ENCODE measurements around the gene CBR1.
"Not testable (repeated sequence)": the region's sequence is repeated elsewhere in the genome, so short reads cannot be mapped to it uniquely, and the experiment has no call there.

CBR1 gene

DNA sequence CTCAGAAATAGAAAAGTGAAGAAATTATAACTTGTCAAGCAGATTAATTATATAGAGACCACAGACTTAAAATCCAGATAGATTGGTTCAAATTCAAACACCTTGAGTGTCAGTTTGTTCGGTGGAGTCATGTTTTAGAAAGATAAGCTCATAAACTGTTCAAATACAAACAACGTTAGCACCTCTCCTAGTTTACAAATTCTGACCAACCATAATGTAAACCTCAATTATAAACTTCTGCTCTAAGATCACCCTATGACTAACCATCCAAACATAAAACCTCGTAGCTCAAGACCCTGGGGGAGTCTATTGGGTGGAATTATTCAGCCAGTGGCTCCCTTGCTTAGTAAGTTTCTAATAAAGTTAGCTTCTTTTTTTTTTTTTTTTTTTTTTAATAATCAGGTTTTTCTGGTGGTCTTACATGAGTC, 12.4 kb downstream of the CBR1 start:
- no peak for DNase-seq

DNA sequence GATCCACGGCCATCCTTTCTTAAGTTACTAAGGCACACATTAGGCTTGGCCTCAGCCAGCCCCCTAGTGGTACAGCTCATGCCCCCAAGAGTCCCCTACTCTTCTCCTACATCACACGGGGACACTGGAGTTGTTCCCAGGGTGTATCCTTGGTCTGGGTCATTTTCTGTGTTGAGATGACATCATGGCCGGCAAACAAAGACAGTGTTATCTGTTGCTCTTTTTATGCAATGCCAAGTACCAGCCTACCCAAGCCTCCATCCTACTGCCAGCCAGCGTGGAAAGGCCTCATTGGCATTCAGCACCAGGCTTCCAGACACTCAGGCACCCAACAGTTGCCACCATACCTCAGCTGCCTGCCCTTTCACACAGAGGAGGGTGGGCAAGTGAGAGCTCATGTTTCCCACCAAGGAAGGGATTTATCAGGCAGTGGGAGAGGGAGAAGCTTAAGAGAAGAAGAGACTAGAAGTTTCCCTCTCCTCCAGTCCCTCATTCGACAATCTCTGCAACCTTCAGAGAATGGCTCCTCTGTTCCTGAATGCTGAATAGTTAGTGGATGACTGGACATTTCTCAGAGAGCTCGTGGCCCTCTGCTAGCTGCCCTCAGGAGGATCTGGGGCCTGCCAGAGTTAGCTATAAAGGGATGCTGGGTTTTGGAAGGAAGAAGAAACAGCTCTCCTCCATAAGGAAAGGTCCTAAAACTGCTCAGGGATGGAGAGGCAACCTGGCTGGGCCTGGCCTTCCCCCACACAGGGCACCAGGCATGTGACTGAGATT, 17.7 kb downstream of the CBR1 start:
- no peak for DNase-seq

DNA sequence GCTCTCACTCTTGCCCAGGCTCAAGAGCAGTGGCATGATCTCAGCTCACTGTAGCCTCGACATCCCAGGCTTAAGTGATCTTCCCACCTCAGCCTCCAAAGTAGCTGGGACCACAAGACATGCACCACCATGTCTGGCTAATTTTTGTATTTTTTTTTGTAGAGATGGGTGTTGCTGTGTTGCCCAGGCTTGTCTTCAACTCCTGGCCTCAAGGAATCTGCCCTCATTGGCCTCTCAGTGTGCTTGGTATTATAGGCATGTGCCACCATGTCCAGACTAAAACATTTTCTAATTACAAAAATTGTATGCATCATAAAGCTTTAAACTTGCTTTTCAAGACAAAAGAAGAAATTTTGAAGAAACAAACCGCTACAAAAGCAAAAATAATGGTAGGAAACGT, 20.1 kb downstream of the CBR1 start:
- no peak for DNase-seq

DNA sequence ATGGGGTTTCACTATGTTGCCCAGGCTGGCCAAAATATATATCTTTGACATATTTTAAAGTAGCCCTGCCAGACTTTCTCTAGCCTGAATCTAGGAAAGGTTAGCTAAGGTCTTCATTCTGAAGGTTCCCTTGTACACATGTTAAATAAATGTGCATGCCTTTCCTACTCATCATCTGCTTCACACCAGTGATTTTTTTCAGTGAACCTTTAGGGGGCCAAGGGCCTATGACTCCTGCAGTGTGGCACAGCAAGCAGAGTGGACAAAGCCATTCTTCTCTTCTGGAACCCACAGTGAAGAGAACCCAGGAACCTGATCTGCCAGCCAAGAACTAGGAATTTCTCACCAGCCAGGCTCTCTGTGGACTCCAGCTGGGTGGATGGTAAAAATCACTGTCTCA, 22.9 kb downstream of the CBR1 start:
- DNase-seq = no peak

DNA sequence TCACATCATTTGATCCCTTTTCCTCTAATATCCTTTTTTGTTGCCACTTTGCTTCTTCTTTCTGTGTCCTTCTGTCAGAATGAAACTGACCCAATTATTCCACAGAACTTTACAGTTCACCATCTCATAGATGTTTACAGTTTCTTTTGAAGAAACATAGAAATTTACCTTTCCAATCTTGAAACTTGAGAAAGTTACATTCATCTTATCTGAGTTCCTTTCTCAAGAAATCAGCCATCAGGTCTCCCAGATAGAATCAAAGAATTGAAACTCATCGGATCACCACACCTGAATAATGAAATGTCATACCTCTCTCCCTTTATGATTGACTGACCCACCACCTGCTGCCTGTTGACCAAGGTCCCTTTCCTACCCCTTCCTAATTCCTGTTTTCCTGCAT, 23.7 kb downstream of the CBR1 start:
- no peak for DNase-seq

DNA sequence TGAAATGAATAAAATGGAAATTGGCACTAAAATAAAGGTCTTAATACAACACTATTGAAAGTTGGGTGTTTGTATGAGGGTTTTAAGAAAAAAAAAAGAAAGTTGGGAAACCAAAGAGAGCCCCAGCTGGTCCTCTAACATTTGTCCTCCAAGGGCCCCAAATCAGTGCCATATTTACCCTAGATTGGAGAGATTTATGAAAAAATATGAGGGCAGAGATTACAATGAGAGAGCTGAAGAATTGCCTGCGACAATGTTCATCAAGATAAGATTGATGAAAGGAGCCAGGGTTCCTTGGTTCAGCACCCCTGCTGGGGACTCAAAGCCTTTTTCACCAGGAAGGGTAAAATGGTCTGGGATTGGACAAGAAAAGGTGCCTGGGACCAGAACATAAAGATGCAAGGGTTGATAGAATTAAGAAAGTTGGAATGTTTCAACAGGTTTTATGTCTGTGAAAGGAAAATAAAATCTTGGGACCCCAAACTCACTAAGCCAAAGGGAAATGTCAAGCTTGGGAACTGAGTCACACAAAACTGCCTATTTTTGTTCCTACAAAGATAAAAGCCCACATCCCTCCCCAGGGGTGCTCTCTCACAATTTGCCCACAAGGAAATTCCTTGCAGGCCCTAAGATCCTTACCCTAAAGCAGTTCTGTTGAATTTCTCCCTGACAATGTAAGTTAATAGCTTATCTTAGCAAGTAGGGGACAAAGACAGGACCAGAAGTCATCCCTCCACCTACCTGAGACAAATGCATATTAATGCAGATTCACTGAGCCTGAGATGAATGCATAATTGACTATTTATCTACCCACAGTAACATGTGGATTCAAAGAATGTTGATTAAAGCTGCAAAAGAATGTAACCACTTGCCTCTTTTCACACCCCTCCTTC, 26.8 kb downstream of the CBR1 start:
- no peak for DNase-seq

DNA sequence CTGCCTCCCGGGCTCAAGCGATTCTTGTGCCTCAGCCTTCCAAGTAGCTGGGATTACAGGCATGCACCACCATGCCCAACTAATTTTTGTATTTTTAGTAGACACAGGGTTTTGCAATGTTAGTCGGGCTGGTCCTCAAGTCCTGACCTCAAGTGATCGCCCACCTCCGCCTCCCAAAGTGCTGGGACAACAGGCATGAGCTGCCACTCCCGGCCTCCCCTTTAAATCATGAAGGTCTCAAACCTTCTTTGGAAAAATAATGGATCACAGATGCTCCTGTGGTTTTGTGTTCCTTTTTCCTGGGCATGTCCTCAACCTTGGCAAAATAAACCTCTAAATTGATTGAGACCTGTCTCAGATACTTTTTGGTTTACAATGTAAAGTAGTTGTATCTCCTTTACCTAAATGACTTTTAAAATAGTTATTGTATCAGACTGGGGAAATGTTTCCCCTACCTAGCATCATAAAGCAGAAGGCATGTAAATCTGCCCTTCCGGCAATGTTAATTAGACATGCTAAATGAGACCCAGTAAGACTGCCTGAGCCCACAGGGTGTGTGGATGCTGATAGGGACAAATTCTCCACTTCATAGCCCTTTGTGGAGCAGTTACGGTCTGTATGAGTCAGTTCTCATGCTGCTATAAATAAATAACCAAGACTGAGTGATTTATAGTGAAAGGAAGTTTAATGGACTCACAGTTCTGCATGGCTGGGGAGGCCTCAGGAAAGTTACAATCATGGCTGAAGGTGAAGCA, 27.8 kb downstream of the CBR1 start:
- no peak for DNase-seq

DNA sequence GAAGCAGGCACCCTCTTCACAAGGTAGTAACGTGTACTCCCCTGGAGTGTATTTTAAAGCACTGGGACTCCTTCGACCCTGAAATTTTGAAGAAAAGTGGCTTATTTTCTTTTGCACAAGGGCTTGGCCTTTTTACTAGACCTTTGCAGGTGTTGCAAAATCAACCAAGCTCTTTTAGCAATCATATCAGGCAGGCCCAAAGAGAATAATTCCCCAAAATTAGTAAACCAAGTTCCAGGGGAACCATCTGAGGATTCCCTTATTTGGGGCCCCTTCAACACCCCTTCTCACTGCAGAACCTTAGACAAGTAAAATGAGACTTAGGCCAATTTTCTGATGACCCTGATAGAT, 28.3 kb downstream of the CBR1 start:
- DNase-seq = no peak

DNA sequence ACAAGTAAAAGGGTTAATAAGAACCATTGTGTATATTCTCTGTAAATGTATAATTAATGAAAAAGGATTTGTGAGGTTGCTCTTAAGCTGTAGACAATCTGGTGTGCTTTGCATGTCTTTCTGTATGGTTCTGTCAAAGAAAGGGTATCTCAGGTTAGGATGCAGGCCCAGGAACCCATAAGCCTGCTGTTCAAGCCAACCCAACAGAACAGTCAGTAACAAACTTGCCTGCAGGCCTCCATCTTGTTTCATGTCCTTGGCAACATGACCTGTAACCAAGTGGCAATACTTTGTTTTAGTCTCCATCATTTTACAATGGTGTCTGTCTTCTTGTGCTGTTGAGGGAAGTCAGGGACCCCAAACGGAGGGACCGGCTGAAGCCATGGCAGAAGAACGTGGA, 29.2 kb downstream of the CBR1 start:
- DNase-seq = no peak

DNA sequence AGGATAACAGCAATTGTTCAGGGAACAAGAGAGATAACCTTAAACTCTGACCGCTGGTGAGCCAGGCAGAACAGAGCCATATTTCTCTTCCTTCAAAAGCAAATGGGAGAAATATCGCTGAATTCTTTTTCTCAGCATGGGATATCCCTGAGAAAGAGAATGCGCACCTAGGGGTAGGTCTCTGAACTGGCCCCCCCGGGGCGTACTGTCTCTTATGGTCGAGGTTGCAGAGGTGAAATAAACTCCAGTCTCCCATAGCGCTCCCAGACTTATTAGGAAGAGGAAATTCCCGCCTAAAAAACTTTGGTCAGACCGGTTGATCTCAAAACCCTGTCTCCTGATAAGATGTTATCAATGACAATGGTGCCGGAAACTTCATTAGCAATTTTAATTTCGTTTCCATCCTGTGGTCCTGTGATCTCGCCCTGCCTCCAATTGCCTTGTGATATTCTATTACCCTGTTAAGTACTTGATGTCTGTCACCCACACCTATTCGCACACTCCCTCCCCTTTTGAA, 29.9 kb downstream of the CBR1 start:
- DNase-seq = not testable (repeated sequence)

DNA sequence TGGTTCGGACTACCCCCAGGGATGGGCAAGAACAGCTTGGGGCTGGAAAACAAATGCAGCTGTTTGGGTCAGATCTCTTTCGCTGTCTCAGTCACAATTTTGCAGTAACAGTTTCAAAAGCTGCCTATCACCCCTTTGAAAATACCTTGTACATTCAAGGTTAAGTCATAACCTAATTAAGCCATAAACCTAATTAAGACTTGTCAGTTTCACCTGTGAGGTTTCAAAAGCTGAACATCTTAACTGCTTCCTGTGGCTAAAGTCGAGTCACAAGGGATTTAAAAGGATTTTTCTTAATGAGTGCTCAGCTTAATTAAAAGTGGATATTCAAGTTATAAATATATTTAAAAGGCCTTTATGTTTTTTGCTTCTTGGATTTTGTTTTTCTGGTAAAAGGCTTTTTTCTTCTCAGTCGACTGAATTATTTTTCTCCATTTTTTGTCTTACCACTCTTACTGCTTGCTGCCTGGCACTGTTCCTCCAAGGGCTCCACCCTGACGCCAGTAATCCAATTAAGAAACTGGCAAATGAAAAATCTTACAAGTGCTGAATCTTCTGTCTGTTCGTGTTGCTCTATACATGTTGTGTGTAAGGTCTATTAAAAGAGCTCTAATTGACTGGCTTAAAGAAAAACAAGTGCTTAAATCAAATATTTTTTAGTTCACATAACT, 31.3 kb downstream of the CBR1 start:
- no peak for DNase-seq

DNA sequence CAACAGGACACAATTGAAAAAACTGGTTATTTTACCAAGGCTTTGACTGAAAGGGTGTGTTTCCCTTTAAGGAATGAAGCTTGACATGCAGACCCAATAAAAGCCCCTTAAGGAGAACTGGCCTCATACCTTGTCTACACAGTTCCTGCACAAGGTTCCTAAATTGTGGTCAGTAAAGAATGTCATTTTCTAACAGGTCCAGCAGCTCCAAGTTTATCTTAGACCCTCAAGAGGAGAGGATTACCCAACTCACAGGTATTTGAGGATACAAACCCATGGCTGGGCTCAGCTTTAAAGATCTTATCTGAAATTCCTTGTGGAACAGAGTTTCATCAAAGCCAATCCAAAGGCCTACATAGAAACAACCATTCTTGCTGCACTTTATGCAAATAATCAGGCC, 33.6 kb downstream of the CBR1 start:
- no peak for DNase-seq

DNA sequence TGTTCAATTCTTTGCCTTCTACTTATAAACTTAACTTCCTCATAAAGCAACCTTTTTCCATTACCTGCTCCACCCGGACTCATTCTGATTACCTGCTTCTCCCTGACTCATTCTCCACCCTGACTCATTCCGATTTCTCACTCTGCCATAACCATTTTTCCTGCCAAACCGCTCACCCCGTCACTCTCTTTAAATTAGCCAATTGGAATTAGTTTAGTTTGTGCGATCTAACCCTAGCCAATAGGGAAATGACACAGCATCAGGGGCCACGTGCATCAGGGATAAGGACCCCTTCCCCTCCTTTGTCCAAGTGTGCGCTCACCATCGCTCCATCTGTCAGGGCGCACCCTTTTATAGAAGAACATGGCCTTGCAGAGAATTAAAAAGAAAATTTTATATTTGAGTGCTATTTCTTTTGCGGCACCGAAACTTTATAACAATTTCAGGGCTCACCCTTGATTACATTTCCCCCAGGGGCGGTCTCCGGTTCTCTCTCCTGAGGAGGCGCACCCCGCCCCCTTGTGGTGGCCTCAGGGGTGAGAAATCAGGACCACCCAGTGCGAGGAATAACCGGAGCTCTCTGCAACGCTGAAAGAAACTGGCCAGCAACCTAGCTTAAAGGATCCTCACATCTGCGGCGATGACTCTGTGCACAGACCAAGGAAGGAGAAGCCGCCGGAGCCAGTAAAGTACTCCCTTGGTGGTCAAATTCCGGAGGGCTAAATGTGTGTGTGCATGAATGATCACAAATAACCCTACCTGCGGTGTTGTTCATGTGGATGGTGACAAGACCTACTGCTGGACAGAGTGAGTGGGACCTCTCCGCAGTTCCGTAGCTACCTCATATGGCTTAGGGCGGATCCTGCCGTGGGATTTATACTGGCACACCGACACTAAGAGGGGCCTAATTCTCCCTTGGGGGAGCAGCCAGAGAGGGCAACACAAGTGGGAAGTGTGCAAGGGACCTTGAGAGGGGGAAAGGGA, 34.8 kb downstream of the CBR1 start:
- peak; percentile 49 for DNase-seq

DNA sequence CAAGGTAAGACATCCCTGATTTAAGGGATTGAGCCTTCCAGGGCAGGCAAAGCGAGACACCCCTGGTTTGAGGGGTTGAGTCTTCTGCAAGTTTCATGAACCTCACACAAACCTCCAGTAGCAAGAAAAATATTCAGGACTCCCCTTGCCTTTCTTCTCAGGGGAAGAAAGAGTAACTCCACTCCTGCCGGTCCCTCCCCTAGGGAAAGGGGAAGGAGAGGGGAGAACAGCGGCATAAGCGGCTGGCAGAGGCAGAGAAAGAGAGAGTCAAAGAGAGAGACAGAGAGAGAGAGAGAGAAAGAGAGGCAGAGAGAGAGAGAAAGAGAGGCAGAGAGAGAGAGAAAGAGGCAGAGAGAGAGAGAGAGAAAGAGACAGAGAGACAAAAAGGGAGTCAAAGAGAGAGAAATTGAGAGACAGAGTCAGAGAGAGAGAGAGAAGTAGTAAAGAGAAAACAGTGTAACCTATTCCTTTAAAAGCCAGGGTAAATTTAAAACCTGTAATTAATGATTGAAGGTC, 35.6 kb downstream of the CBR1 start:
- no peak for DNase-seq

DNA sequence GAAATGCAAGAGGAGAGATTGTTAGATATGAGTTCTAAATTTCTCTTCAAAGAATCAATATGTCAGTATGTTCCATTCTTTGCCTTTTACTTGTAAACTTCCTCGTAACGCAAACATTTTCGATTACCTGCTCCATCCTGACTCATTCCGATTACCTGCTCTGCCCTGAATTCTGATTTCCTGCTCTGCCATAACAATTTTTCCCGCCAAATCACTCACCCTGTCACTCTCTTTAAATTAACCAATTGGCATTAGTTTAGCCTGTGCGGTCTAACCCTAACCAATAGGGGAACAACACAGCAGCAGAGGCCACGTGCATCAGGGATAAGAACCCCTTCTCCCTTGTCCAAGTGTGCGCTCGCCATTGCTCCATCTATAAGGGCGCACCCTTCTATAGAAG, 40.0 kb downstream of the CBR1 start:
- no peak for DNase-seq

DNA sequence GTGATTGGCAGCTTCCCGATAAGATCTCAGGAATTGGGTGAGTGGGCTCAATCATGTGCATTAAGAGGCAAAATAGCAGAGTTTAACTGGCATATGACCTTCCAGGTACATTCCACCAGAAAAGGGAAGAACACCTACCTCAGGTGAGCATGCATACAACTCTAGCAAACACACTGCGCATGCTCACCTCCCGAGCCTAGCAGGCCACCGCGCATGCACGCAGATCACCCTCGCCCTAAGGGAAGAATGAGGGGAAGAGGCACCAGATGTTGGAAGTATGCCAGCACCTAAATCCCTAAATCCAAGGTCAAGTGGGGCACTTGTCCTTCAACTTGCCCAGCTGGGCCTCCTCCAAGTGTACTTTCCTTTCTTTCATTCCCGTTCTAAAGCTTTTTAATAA, 41.4 kb downstream of the CBR1 start:
- DNase-seq = no peak

DNA sequence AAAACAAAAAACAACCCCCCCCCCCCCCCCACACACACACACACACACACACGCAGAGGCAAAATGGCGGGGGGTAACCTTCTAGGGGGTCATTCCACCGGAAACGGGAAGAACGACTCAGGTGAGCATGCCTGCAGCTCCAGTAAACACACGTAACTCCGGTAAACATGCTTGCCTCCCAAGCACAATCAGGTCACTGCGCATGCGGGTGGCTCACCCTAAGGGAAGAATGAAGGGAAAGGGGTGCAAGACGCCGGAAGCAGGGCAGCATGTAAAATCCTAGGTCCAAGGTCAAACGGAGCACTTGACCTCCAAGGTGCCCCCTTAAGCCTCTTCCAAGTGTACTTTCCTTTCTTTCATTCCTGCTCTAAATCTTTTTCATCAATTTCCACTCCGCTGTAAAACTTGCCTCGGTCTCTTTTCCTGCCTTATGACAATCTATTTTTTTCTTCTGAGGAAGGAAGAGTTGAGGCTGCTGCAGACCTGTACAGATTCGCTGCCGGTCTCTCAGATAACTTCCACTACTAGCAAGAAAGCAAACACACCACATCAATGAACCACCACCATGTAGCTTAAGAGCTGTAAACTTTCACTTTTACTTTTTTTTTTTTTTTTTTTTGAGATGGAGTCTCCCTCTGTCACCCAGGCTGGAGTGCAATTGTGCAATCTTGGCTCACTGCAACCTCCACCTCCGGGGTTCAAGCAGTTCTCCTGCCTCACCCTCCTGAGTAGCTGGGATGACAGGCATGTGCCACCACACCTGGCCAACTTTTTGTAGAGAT, 44.0 kb downstream of the CBR1 start:
- peak; percentile 35 for DNase-seq

DNA sequence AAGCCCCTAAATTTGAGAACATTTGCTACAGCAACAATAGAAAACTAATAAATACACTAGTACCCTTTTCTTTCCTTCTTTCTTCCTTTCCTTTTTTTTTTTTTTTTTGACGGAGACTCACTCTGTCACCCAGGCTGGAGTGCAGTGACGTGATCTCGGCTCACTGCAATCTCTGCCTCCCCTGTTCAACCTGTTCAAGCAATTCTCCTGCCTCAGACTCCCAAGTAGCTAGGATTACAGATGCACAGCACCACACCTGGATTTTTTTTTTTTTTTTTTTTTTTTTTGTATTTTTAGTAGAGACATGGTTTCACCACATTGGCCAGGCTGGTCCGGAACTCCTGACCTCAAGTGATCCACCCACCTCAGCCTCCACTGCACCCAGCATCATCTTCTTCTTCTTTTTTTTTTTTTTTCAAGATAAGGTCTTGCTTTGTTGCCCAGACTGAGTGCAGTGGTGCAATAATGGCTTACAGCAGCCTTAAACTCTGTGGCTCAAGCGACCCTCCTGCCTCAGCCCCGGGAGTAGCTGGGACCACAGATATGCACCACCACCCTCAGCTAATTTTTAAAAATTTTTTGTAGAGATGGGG, 45.4 kb downstream of the CBR1 start:
- DNase-seq = no peak

DNA sequence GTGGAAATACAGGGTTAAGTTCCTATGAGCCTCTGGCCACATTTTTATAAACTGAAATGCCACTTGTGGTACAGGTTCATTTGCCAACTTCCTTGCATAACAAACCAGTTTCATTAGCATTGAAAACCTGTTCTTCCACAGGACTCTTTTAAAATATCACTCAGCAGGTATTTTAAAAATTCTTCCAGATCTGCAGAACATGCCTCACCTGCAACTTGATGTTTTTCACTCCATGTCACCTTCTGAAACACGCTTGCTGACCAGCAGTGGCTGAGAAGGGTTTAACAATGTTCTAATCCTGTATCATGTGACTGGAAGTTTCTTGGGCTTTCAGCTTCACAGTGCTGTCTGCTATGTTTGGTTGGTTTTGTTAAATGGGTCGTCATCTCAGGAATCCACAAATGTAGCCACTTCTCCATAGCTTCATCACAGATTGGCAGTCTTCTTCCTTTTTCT, 47.5 kb downstream of the CBR1 start:
- no peak for DNase-seq

Measured in stimulated activated CD4-positive, alpha-beta T cell treated with anti-CD3 and anti-CD28 coated beads, Interleukin-12 subunit alpha, Interleukin-12 subunit beta, amount 100 ng/mL, for 4 hours (primary cell).